Endothelial cell (in vitro differentiated cells): ENCODE data around the gene GP1BB. TPM values are rescaled to one million over a fixed set of nuclear protein-coding genes. Genes with fewer than 3 reads are reported as not detected.
"Not testable (repeated sequence)": the region's sequence is repeated elsewhere in the genome, so short reads cannot be mapped to it uniquely, and the experiment has no call there.

Experiments used
- DNase-seq: peaks from one replicate; pipeline ENCODE4 v3.0.0; 2021; ENCODE audit warnings: low spot score
- H3K27ac Mint-ChIP-seq: one replicate; pipeline ENCODE4 v1.8.0; 2021; ENCODE audit warnings: mixed read lengths, inconsistent platforms; ENCODE audit not compliant: unreplicated experiment
- H3K27me3 Mint-ChIP-seq: one replicate; pipeline ENCODE4 v1.8.0; 2021; ENCODE audit warnings: mild to moderate bottlenecking, moderate library complexity, mixed read lengths, inconsistent platforms; ENCODE audit not compliant: unreplicated experiment
- H3K36me3 Mint-ChIP-seq: one replicate; pipeline ENCODE4 v1.8.0; 2021; ENCODE audit warnings: mild to moderate bottlenecking, low read depth, mixed read lengths, inconsistent platforms; ENCODE audit not compliant: unreplicated experiment
- H3K4me1 Mint-ChIP-seq: one replicate; pipeline ENCODE4 v1.8.0; 2021; ENCODE audit warnings: mild to moderate bottlenecking, mixed read lengths, inconsistent platforms; ENCODE audit not compliant: unreplicated experiment
- H3K4me3 Mint-ChIP-seq: one replicate; pipeline ENCODE4 v1.8.0; 2021; ENCODE audit warnings: mild to moderate bottlenecking, mixed read lengths, inconsistent platforms; ENCODE audit not compliant: unreplicated experiment
- H3K9me3 Mint-ChIP-seq: one replicate; pipeline ENCODE4 v1.8.0; 2021; ENCODE audit warnings: mixed read lengths, inconsistent platforms; ENCODE audit not compliant: unreplicated experiment
- total RNA-seq: library from RNA; stranded (reverse); fragmentation: NEBNext Ultra II Directional; extraction: Animal tissue kit (Norgen Biotek cat#: 25700); gene quantifications from one replicate; pipeline ENCODE4 v1.2.1, GENCODE V29; 2021; ENCODE audit not compliant: unreplicated experiment
- TF ChIP-seq, protein P1 (sequence below): fragments of 200-600 bp; sonication (generic); IDR thresholded peaks from one replicate; pipeline ENCODE4 v1.5.0; 2021; ENCODE audit warnings: antibody characterized with exemption; ENCODE audit not compliant: unreplicated experiment

The GP1BB gene
- total RNA-seq, 1 donor from 2014 or later: not detected

DNA sequence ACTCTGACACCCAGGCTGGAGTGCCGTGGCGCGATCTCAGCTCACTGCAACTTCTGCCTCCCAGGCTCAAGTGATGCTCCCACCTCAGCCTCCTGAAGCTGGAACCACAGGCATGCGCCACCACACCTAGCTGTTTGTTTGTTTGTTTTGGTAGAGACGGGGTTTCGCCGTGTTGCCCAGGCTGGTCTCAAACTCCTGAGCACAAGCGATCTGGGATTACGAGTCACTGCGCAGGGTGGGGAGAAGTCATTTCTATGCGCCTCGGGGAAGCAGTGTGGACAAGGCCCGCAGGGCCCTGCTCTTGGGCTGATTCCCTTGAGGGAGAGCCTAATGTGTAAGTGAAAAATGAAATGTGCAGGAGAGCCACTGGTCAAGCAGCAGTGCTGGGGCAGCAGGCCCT is 28.6 kb upstream of the GP1BB start:
- H3K4me1 Mint-ChIP-seq: peaks cover 3% of the 10 kb centered on the region
- no peak overlapping the region for H3K27ac Mint-ChIP-seq
- H3K9me3 Mint-ChIP-seq: no peaks in the 10 kb centered on the region
- TF ChIP-seq, protein P1, sequence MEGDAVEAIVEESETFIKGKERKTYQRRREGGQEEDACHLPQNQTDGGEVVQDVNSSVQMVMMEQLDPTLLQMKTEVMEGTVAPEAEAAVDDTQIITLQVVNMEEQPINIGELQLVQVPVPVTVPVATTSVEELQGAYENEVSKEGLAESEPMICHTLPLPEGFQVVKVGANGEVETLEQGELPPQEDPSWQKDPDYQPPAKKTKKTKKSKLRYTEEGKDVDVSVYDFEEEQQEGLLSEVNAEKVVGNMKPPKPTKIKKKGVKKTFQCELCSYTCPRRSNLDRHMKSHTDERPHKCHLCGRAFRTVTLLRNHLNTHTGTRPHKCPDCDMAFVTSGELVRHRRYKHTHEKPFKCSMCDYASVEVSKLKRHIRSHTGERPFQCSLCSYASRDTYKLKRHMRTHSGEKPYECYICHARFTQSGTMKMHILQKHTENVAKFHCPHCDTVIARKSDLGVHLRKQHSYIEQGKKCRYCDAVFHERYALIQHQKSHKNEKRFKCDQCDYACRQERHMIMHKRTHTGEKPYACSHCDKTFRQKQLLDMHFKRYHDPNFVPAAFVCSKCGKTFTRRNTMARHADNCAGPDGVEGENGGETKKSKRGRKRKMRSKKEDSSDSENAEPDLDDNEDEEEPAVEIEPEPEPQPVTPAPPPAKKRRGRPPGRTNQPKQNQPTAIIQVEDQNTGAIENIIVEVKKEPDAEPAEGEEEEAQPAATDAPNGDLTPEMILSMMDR: no peak
- H3K36me3 Mint-ChIP-seq: no peaks in the 10 kb centered on the region
- no peak for DNase-seq
- H3K27me3 Mint-ChIP-seq: no peaks in the 10 kb centered on the region
- H3K4me3 Mint-ChIP-seq: no peak overlapping the region

DNA sequence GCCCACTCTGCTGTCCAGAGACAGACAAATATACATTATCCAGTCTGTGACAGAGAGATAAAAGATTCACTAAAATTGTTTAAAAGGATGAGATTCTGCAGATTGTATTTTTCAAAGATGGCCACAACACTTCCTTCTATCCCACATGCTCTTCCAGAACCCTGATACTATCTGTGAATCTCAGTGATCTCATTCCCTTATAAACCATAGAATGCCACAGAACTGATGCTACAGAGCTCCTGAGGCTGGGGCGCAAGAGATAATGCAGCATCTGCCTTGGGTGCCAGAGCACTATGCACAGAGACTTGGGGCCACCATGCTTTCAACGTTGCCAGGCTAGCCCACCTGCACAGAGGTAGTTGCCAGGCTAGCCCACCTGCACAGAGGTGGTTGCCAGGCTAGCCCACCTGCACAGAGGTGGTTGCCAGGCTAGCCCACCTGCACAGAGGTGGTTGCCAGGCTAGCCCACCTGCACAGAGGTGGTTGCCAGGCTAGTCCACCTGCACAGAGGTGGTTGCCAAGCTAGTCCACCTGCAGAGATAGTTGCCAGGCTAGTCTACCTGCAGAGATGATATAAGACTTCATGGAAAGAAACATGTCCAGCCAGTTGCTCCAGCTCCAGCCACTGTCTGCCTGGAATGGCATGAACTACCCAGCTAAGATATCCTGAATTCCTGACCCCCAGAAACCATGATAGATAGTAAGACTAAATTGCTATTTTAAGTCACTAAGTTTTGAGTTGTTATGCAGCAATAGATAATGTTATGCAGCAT is 26.6 kb upstream of the GP1BB start:
- Mint-ChIP-seq H3K9me3 (no peaks in the 10 kb centered on the region), H3K4me3 (no peak overlapping the region), H3K36me3 (no peaks in the 10 kb centered on the region), H3K4me1 (no peaks in the 10 kb centered on the region), H3K27ac (no peak overlapping the region), H3K27me3 (no peaks in the 10 kb centered on the region)
- TF ChIP-seq, protein P1: no peak
- DNase-seq: no peak

DNA sequence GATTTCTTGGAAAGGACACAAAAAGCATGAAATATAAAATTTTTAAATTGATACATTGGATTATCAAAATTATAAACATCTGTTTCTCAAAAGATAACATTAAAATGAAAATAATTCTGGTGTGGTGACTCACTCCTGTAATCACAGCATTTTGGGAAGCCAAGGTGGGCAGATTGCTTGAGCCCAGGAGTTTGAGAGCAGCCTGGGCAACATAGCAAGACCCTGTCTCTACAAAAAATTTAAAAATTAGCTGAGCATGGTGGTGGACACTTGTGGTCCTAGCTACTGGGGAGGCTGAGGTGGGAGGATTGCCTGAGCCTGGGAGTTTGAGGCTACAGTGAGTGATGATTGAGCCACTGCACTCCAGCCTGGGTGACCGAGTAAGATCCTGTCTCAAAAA is 25.5 kb upstream of the GP1BB start:
- not testable (repeated sequence) for H3K27ac Mint-ChIP-seq, H3K27me3 Mint-ChIP-seq, H3K9me3 Mint-ChIP-seq, DNase-seq, H3K36me3 Mint-ChIP-seq, H3K4me1 Mint-ChIP-seq, H3K4me3 Mint-ChIP-seq

DNA sequence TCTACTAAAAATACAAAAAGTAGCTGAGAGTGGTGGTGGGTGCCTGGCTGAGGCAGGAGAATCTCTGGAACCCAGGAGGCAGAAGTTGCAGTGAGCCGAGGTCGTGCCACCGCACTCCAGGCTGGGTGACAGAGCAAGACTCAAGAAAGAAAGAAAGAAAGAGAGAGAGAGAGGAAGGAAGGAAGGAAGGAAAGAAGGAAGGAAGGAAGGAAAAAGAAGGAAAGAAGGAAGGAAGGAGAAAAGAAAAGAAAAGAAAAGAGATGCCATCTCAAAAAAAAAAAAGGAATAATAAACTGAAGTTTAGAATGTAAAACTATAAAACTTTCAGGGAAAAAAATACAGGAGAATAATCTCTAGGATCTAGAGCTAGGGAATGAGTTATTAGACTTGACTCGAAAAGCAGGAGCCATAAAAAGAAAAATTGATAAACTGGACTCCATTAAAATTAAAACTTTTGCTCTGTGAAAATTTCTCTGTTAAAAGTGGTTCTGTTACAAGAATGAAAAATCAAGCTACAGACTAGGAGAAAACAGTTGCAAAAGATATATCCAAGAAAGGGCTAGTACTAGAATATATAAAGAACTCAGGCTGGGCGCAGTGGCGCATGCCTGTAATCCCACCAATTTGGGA is 22.4 kb upstream of the GP1BB start:
- DNase-seq: no peak
- Mint-ChIP-seq H3K27me3 (no peaks in the 10 kb centered on the region), H3K4me3 (no peak overlapping the region), H3K27ac (no peak overlapping the region), H3K9me3 (no peaks in the 10 kb centered on the region), H3K36me3 (no peaks in the 10 kb centered on the region), H3K4me1 (no peaks in the 10 kb centered on the region)
- TF ChIP-seq, protein P1: no peak

DNA sequence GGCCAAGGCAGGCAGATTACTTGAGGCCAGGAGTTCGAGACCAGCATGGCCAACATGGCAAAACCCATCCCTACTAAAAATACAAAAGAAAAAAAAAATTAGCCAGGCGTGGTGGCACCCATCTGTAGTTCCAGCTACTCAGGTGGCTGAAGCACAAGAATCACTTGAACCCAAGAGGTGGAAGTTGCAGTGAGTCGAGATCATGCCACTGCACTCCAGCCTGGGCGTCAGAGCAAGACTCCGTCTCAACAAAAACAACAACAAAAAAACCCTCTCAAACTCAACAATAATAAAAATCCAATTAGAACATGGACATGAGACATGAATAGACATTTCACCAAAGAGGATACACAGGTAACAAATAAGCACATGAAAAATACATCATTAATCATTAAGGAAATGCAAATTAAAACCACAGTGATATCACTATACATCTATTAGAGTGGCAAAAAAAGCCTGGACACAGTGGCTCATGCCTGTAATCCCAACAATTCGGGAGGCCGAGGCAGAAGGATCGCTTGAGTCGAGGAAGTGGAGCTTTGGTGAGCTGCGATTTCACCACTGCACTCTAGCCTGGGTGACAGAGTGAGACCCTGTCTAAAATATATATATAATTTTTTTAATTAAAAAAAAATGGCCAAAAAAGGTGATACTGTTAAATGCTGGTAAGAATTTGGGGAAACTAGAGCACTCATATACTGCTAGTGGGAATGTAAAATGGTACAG is 21.8 kb upstream of the GP1BB start:
- Mint-ChIP-seq H3K27ac (no peak overlapping the region), H3K9me3 (no peaks in the 10 kb centered on the region), H3K4me3 (no peak overlapping the region), H3K36me3 (no peaks in the 10 kb centered on the region), H3K27me3 (peaks cover under 1% of the 10 kb centered on the region), H3K4me1 (no peaks in the 10 kb centered on the region)
- DNase-seq: no peak
- TF ChIP-seq, protein P1: no peak
